Hepatic stellate cell (primary cell): Measurements from ENCODE around the gene HRH4.

Experiments
- DNase-seq: peaks from one replicate; pipeline ENCODE4 v3.0.0; 2011; ENCODE audit warnings: low spot score

Gene HRH4

GRCh38 chr18:24509435-24509834 lies 49.0 kb downstream of the HRH4 start:
- no peak for DNase-seq

DNA sequence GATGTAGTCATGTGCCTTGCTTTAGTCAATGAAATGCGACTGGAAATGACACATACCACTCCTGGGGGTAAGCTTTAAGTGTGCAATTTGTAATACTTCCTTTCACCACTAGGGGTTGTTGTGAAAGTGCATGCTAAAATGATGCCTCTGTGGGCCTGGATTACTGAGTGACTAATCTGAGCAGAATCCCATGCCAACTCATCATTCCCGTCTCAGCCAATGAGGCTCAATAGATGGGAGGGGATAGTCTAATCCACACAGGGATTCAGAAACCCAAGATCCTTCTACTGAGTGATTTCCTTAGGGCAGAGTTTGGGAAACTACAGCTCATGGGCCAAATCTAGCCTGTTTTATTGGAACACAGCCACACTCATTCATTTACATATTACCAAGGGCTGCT lies 54.0 kb downstream of the HRH4 start:
- peak; percentile 21 for DNase-seq

- DNase-seq: no peak
Measured at GRCh38 chr18:24515721-24516120, 55.3 kb downstream of the HRH4 start.

- no peak for DNase-seq
Measured at GRCh38 chr18:24516261-24516660, 55.8 kb downstream of the HRH4 start.

GRCh38 chr18:24517554-24517953 lies 57.1 kb downstream of the HRH4 start:
- DNase-seq: no peak

DNA sequence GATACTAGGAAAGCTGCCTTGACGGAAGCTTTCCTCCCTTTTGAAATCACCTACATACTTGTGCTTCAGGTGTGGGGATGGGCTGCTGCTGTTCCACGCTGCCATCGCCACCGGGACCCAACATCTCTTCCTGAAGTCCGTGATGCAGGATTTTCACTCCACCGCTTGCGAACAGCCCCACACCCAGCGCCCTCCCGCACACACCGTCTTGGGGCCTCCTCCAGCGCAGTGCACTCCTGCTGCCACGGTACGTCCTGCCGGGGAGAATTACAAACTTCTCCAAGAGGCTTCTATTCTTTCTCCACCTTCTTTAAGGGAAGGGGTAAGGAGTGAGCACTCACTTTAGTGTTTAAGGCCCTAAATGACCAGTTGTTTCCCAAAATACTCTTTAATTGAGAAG lies 58.2 kb downstream of the HRH4 start:
- no peak for DNase-seq
